H1 (cell line): ENCODE measurements around the gene GEMIN7. TPM values are rescaled to one million over a fixed set of nuclear protein-coding genes. Genes with fewer than 3 reads are reported as not detected.

Experiments
- SIRT6 ChIP-seq: IDR thresholded peaks from one replicate; pipeline ENCODE4 v1.7.1; 2012; ENCODE audit warnings: low read length, inconsistent platforms
- polyA plus RNA-seq, 7 experiments: library from polyadenylated mRNA; depleted of rRNA in 3 of 7; stranded (reverse) in 5 of 7; unstranded in 2 of 7; fragments of >200 nt in 5 of 7; fragments of 200-250 nt in 2 of 7; gene quantifications; 1 replicate in 5 of 7; 2 replicates in 1 of 7; 4 replicates in 1 of 7; pipeline versions ENCODE4 v1.2.1 to v1.2.3, GENCODE V29; 2011 to 2013; ENCODE audit warnings: missing spikeins in 2 of 7, mixed read lengths in 2 of 7
- total RNA-seq: library from RNA; stranded (reverse); fragmentation: NEBNext Ultra II Directional; extraction: Animal tissue kit (Norgen Biotek cat#: 25700); gene quantifications from 2 replicates; pipeline ENCODE4 v1.2.1, GENCODE V29; 2021
- TF ChIP-seq, protein P1 (sequence below), 3 experiments: IDR thresholded peaks; 1 replicate in 2 of 3; 2 replicates in 1 of 3; pipeline versions ENCODE4 v1.5.1 to v1.6.1; 2011; ENCODE audit warnings: low read length in 3 of 3, mild to moderate bottlenecking in 3 of 3, inconsistent platforms in 2 of 3, low read depth in 1 of 3, moderate library complexity in 1 of 3; ENCODE audit not compliant: insufficient read depth in 1 of 3; ENCODE audit errors: control extremely low read depth in 1 of 3
- TF ChIP-seq, protein P2 (sequence below): IDR thresholded peaks from 2 replicates; pipeline ENCODE4 v1.6.1; 2011; ENCODE audit warnings: low read depth, mild to moderate bottlenecking, low read length; ENCODE audit not compliant: insufficient read depth

The GEMIN7 gene
- total and polyA plus RNA-seq, 2 of the 8 experiments (the other 6 are each of a cell fraction or from before 2014, with no cell fraction given): 48.0 to 91.6 TPM

DNA sequence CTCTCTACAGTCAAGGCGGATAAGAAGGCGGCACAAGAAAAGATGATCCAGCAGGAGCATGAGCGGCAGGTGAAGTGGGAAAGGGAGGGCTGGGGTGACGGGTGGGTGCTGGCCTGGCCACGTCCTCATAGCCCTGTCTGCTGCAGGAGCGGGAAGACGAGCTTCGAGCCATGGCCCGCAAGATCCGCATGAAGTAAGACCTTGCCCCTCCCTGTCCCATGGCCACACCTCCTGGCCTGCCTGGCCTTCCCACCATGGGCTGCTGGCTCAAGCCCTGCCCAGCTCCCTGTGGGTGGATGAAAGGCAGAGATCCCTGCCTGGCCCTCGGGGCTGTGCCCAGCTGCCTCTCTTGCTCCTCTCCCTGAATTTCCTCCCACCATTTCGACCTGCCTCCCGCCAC, 10.0 kb upstream of the GEMIN7 start (continued):
- TF ChIP-seq, protein P1, sequence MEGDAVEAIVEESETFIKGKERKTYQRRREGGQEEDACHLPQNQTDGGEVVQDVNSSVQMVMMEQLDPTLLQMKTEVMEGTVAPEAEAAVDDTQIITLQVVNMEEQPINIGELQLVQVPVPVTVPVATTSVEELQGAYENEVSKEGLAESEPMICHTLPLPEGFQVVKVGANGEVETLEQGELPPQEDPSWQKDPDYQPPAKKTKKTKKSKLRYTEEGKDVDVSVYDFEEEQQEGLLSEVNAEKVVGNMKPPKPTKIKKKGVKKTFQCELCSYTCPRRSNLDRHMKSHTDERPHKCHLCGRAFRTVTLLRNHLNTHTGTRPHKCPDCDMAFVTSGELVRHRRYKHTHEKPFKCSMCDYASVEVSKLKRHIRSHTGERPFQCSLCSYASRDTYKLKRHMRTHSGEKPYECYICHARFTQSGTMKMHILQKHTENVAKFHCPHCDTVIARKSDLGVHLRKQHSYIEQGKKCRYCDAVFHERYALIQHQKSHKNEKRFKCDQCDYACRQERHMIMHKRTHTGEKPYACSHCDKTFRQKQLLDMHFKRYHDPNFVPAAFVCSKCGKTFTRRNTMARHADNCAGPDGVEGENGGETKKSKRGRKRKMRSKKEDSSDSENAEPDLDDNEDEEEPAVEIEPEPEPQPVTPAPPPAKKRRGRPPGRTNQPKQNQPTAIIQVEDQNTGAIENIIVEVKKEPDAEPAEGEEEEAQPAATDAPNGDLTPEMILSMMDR (IDR thresholded peaks at IDR 0.05; ENCODE audit: control extremely low read depth in 1 of 3, insufficient read depth in 1 of 3, low read depth in 1 of 3, low read length in 3 of 3): no peak
- no peak for TF ChIP-seq SIRT6
- TF ChIP-seq, protein P2, sequence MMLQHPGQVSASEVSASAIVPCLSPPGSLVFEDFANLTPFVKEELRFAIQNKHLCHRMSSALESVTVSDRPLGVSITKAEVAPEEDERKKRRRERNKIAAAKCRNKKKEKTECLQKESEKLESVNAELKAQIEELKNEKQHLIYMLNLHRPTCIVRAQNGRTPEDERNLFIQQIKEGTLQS: no peak
